B cell (primary cell): ENCODE measurements around the gene HNRNPA1L2. TPM values are rescaled to one million over a fixed set of nuclear protein-coding genes. Genes with fewer than 3 reads are reported as not detected.
A peak's percentile ranks its signal among the peaks of the same experiment; 100 is the strongest.

Source experiments
- ATAC-seq: fragments of 200-7000 bp; cut with Tn5 transposase; one replicate; pipeline ENCODE4 v1.10.0; 2021; ENCODE audit warnings: low read depth, mild to moderate bottlenecking, moderate number of reproducible peaks, moderate library complexity
- CTCF ChIA-PET: fragments of 350-600 bp; sonication (Branson Sonifier 250); formaldehyde crosslinking; loops from one replicate; lab custom pipeline; 2021; ENCODE audit warnings: antibody characterized with exemption, inconsistent platforms; lab: Charles Lee
- POLR2A ChIA-PET: fragments of 350-600 bp; sonication (Branson Sonifier 250); formaldehyde crosslinking; loops from one replicate; lab custom pipeline; 2021; ENCODE audit warnings: antibody characterized with exemption; lab: Charles Lee
- DNase-seq: peaks from one replicate; pipeline ENCODE4 v3.0.0; 2013
- H2AFZ ChIP-seq: 2 replicates; pipeline ENCODE4 v1.6.1; 2012; ENCODE audit warnings: mild to moderate bottlenecking, low read depth, low read length; ENCODE audit not compliant: insufficient read depth, poor library complexity, severe bottlenecking
- H3K27ac ChIP-seq, 2 donors: 1 replicate in 1 of 2; 2 replicates in 1 of 2; pipeline ENCODE4 v1.5.1; 2012 to 2013; ENCODE audit warnings: low read length in 2 of 2, mild to moderate bottlenecking in 2 of 2, moderate library complexity in 1 of 2
- H3K27me3 ChIP-seq, 4 experiments: fragments of 200-600 bp in 1 of 4; sonication (generic) in 1 of 4; replicated peaks in 1 of 4; 1 replicate in 2 of 4; 2 replicates in 2 of 4; pipeline versions ENCODE4 v1.6.1 to v1.7.0; 2013 to 2016; ENCODE audit warnings: low read length in 3 of 4, mild to moderate bottlenecking in 2 of 4, mixed read lengths in 1 of 4, moderate library complexity in 1 of 4; ENCODE audit not compliant: insufficient read depth in 4 of 4, control insufficient read depth in 3 of 4; ENCODE audit errors: control extremely low read depth in 1 of 4
- H3K36me3 ChIP-seq, 2 experiments: replicated peaks in 1 of 2; 1 replicate in 1 of 2; 2 replicates in 1 of 2; pipeline versions ENCODE4 v1.6.1 to v1.7.1; 2013; ENCODE audit warnings: low read length in 1 of 2; ENCODE audit not compliant: insufficient read depth in 2 of 2, control insufficient read depth in 1 of 2; ENCODE audit errors: control extremely low read depth in 1 of 2, extremely low read depth in 1 of 2
- H3K4me1 ChIP-seq, 2 donors: fragments of 200-600 bp in 1 of 2; sonication (generic) in 1 of 2; 1 replicate in 1 of 2; 2 replicates in 1 of 2; pipeline versions ENCODE4 v1.5.1 to v1.6.1; 2013 to 2017; ENCODE audit warnings: low read length in 2 of 2; ENCODE audit not compliant: control insufficient read depth in 2 of 2, insufficient read depth in 2 of 2
- H3K4me2 ChIP-seq: replicated peaks from 2 replicates; pipeline ENCODE3; 2012; ENCODE audit warnings: mild to moderate bottlenecking, low read depth, low read length; ENCODE audit not compliant: poor library complexity, severe bottlenecking
- H3K4me3 ChIP-seq, 5 experiments: fragments of 200-600 bp in 1 of 5; sonication (generic) in 1 of 5; 1 replicate in 3 of 5; 2 replicates in 2 of 5; pipeline versions ENCODE4 v1.5.1 to v1.7.0; 2011 to 2016; ENCODE audit warnings: low read length in 4 of 5, mild to moderate bottlenecking in 4 of 5, low read depth in 2 of 5, control low read depth in 1 of 5, moderate library complexity in 1 of 5; ENCODE audit not compliant: insufficient read depth in 1 of 5; ENCODE audit errors: control extremely low read depth in 1 of 5, extremely low read depth in 1 of 5
- H3K79me2 ChIP-seq: fragments of 200-600 bp; sonication (generic); one replicate; pipeline ENCODE4 v1.6.0; 2016; ENCODE audit warnings: low read length; ENCODE audit not compliant: control insufficient read depth, insufficient read depth
- H3K9ac ChIP-seq: fragments of 200-600 bp; sonication (generic); 2 replicates; pipeline ENCODE4 v1.6.1; 2017; ENCODE audit warnings: mild to moderate bottlenecking, low read length, moderate library complexity
- H3K9me3 ChIP-seq, 3 donors: one replicate each; pipeline versions ENCODE4 v1.6.1 to v1.7.1; 2013; ENCODE audit warnings: low read length in 2 of 3; ENCODE audit not compliant: control insufficient read depth in 2 of 3, insufficient read depth in 1 of 3; ENCODE audit errors: control extremely low read depth in 1 of 3
- H4K20me1 ChIP-seq: 2 replicates; pipeline ENCODE4 v1.6.0; 2012; ENCODE audit warnings: mild to moderate bottlenecking, low read length; ENCODE audit not compliant: insufficient read depth, control insufficient read depth, poor library complexity, severe bottlenecking
- H3K27ac Mint-ChIP-seq: one replicate; pipeline ENCODE4 v1.8.0; 2021; ENCODE audit warnings: mixed read lengths
- H3K27me3 Mint-ChIP-seq: one replicate; pipeline ENCODE4 v1.8.0; 2021; ENCODE audit warnings: mixed read lengths
- H3K4me1 Mint-ChIP-seq: one replicate; pipeline ENCODE4 v1.8.0; 2021; ENCODE audit warnings: mixed read lengths
- H3K4me3 Mint-ChIP-seq: one replicate; pipeline ENCODE4 v1.8.0; 2021; ENCODE audit warnings: mixed read lengths
- H3K9me3 Mint-ChIP-seq: one replicate; pipeline ENCODE4 v1.8.0; 2022; ENCODE audit warnings: mixed read lengths; ENCODE audit not compliant: insufficient read depth
- EZH2 ChIP-seq: IDR thresholded peaks from 2 replicates; pipeline ENCODE4 v1.6.1; 2012; ENCODE audit warnings: borderline replicate concordance, low read depth, mild to moderate bottlenecking, moderate library complexity, low read length; ENCODE audit not compliant: insufficient read depth, poor library complexity, severe bottlenecking
- WGBS: methylation state at CpG from one replicate; pipeline ENCODE4 v1.1.5; 2013; ENCODE audit warnings: missing lambda C conversion rate; ENCODE audit not compliant: insufficient coverage; 5-methylcytosine and 5-hydroxymethylcytosine counted together
- intact Hi-C: fragments of 100-400 bp; cut with micrococcal nuclease; formaldehyde crosslinking; loops from one replicate; pipeline ENCODE4 v1.10.0; 2022
- polyA plus RNA-seq: library from polyadenylated mRNA; depleted of rRNA; stranded (reverse); fragments of >200 nt; gene quantifications from 2 replicates; pipeline ENCODE4 v1.2.3, GENCODE V29; 2012
- total RNA-seq, 2 donors: library from RNA; stranded (reverse); fragments of 120-200 nt in 1 of 2; gene quantifications; 1 replicate in 1 of 2; 2 replicates in 1 of 2; pipeline versions ENCODE4 v1.2.3 to v1.2.4, GENCODE V29; 2013 to 2022
- TF ChIP-seq, protein P1 (sequence below): fragments of 200-600 bp; IDR thresholded peaks from one replicate; pipeline ENCODE4 v1.8.0; 2022; ENCODE audit warnings: antibody characterized with exemption, mild to moderate bottlenecking

The HNRNPA1L2 gene
- total and polyA plus RNA-seq, 2 donors (not counting 1 experiment from before 2014, with no cell fraction given): 10.7 to 17.6 TPM

DNA sequence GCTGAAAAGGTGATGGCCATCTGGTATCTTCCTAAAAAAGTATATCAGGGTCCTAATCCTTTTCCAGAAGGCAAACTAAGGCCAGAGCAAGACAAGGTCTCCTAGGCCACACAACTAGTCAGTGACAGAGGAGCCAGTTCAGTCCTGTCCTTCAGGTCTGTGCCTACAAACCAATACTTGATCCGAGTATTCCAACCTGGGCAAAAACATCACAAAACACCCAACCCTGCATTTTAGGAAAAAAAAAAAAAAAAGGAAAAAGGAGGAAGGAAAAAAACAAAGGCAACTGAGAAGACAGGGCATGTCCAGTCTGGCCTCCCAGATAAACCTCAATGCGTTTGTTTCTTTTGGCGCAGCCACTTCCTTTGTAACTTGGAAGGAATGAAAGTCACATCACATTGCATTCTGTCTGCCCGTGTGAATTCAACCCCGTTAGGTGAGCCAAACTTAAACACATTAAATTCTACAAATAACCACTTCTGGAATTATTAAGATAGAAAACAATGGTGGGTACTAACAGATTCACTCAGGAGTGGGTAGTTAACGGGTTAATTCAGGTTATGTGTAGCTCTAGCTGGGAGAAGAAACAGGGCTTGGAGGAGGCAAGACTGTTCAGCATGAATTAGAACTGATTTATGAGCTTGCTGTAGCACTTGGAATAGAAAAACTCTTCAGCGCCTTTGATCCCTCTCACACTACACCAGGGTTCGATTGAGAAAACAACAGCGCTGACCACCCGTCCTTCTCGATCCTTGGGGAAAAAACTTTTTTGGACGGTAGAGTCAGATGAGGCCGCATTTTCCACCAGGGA, 43.0 kb upstream of the HNRNPA1L2 start:
- Histone ChIP-seq H3K9ac (peak overlapping the region; percentile 45), H3K4me3 (peak overlapping the region in 3 of 5 experiments; percentile 17 to 56 (median 33)), H3K4me2 (peak overlapping the region; percentile 82), H3K27ac (no peak overlapping the region), H4K20me1 (no peaks in the 10 kb centered on the region), H3K79me2 (no peaks in the 10 kb centered on the region), H3K27me3 (peaks cover 0 to 27% (median 12%) of the 10 kb centered on the region in 4 experiments), H3K9me3 (no peaks in the 10 kb centered on the region), H3K36me3 (no peaks in the 10 kb centered on the region), H3K4me1 (peaks cover 8 to 11% of the 10 kb centered on the region in 2 donors), H2AFZ (peak overlapping the region; percentile 85)
- intact Hi-C loops: no loop called here
- no peaks in the 10 kb centered on the region for H3K9me3 Mint-ChIP-seq
- ATAC-seq (no peak), DNase-seq (no peak)
- ChIA-PET POLR2A (no interaction called here), CTCF (interaction anchor here (2.6 kb wide), 1 partner anchor 17 kb away, joined by 11 read pairs; no protein-coding TSS in a partner anchor)
- WGBS: 11% methylated on average over 8 of the region's 13 CpGs
- no peak for TF ChIP-seq EZH2
- no peak overlapping the region for H3K27ac Mint-ChIP-seq
- peaks cover 8% of the 10 kb centered on the region for H3K4me1 Mint-ChIP-seq
- peak overlapping the region; percentile 85 for H3K4me3 Mint-ChIP-seq
- peaks cover 49% of the 10 kb centered on the region for H3K27me3 Mint-ChIP-seq

DNA sequence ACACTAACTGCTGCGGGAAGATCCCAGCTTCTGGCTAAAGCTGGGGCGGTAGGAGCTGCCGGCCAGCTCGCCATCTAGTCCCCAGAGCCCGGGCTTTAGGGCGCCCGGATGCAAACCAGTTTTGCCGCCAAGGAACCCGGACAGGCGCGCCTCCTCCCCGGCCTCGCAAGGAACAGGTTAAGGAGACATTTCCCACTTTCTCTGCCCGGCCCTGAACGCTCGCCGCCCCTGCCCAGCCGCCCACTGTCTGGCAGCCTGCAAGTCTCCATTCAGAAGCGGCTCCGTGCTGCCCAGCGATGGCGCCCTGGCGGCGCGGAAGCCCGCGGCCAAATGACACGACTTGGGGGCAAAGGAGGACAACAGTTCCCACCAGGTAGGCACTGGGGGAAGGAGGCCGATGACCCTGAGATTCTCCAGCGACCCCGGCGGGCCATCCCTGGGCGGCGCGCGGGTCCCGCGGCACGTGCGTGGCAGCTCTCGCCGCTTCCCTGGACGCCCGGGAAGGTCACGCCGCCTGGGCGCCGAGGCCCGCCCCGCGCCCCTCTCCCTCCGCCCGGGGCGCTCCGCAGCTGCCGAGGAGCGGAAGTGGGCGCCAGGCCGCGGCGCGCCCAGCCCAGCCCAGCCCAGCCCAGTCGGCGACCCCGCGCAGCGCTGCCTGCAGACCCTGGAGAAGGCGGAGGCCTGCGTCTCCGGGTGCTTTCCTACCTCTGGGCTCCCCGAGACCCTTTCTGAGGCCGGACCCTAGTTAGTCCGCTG, 42.2 kb upstream of the HNRNPA1L2 start:
- Histone ChIP-seq H3K27ac (no peak overlapping the region), H3K4me2 (peak overlapping the region; percentile 82), H3K9ac (peak overlapping the region; percentile 45), H3K4me3 (peak overlapping the region in 4 of 5 experiments; percentile 17 to 56 (median 31)), H3K4me1 (peaks cover 8 to 11% of the 10 kb centered on the region in 2 donors), H3K9me3 (no peaks in the 10 kb centered on the region), H3K36me3 (no peaks in the 10 kb centered on the region), H3K79me2 (no peaks in the 10 kb centered on the region), H2AFZ (peak overlapping the region; percentile 85), H3K27me3 (peaks cover 0 to 27% (median 12%) of the 10 kb centered on the region in 4 experiments), H4K20me1 (no peaks in the 10 kb centered on the region)
- ATAC-seq (peak; percentile 49), DNase-seq (peak; percentile 22)
- H3K4me1 Mint-ChIP-seq: peaks cover 8% of the 10 kb centered on the region
- 6% methylated on average over 71 of the region's 73 CpGs for WGBS
- POLR2A ChIA-PET: no interaction called here
- CTCF ChIA-PET: interaction anchor here (2.6 kb wide), 1 partner anchor 16 kb away, joined by 11 read pairs; no protein-coding TSS in a partner anchor
- peak overlapping the region; percentile 85 for H3K4me3 Mint-ChIP-seq
- peaks cover 43% of the 10 kb centered on the region for H3K27me3 Mint-ChIP-seq
- TF ChIP-seq, protein P1, sequence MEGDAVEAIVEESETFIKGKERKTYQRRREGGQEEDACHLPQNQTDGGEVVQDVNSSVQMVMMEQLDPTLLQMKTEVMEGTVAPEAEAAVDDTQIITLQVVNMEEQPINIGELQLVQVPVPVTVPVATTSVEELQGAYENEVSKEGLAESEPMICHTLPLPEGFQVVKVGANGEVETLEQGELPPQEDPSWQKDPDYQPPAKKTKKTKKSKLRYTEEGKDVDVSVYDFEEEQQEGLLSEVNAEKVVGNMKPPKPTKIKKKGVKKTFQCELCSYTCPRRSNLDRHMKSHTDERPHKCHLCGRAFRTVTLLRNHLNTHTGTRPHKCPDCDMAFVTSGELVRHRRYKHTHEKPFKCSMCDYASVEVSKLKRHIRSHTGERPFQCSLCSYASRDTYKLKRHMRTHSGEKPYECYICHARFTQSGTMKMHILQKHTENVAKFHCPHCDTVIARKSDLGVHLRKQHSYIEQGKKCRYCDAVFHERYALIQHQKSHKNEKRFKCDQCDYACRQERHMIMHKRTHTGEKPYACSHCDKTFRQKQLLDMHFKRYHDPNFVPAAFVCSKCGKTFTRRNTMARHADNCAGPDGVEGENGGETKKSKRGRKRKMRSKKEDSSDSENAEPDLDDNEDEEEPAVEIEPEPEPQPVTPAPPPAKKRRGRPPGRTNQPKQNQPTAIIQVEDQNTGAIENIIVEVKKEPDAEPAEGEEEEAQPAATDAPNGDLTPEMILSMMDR: no peak
- TF ChIP-seq EZH2: no peak
- intact Hi-C loops: no loop called here
- no peak overlapping the region for H3K27ac Mint-ChIP-seq
- no peaks in the 10 kb centered on the region for H3K9me3 Mint-ChIP-seq
